Activated CD4-positive, CD25-positive, alpha-beta regulatory T cell (primary cell): Measurements from ENCODE around the gene BHLHE41.

Experiments used
- DNase-seq, 4 experiments: peaks; one replicate each; lab custom pipeline; 2025; lab: John Stamatoyannopoulos, UW

The BHLHE41 gene

DNA sequence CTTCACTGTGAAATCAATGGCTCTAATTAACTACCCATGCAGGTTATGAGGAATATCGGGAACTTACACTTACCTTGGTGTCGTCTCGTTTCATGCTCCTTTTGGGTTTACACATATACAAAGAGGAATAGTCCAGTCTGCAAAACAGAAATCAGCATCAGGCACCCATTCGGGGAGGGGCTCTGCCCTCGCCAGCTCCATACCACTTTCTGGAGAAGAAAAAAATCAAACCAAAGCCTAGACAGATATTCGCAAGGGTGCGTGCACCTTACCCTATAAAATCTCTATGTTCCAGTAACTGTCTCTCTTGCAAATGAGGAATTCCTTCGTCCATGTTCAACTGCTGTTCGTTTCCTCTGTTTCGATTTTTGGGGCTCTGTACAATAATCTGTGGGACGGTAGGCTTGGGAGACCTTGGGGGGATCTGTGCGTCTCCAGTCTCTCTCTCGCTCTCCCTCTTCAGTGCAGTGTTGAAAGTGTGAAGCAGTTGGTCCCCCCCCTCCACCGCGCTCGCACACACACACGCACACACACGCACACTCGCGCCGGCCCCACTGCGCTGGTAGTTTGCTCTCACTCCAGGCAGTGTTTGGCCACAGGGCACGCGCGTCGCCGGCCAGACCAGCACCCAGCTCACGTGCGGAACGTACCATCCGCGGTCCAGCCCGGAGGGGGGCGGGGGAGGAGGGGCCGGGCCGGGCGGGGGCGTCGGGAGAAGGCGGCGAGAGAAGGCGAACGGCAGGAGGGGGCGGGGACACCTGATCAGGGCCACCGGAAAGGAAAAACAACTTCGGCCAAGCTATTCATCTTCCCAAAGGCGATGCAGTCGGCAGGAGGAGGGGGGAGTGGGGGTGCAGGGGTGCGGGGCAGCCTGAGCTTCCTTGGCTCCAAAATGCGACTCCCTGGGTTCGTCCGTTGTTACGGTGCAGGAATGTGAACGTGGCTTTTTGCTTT lies at the start of gene BHLHE41:
Gene BHLHE41 (minus strand): TSS at position 592 of the 954 bp plus-strand sequence. CDS start 258 bp downstream, at position 334.
- no peak for DNase-seq

DNA sequence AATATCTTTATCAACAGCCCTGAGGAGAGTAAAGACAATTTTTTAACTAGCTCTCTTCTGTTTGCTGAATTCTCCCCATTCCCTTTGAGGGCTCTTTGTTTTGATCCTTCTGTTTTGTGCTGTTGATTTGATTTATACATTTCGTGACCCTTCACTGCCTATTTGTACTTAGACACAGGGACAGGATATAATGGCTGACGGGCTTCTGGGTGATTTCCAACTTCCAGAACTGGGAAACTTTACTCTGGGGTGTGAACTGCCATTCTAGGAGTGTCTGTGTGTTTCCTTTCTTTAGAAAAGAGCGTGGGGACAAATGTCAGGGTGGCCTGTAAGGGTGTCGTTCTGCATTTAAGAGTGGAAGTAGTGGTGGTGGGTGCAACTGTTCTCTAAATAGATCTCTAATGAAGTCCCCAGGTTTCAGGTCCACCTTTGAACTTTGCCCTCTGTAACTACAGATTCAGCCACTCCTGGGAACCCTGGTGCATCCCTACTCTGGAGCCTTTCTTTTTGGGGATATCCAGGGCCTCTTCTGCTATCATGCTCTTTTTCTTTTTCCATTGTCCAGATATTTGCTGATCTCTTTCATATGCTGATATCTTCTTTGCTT lies 48.2 kb upstream of the BHLHE41 start:
- no peak for DNase-seq

DNA sequence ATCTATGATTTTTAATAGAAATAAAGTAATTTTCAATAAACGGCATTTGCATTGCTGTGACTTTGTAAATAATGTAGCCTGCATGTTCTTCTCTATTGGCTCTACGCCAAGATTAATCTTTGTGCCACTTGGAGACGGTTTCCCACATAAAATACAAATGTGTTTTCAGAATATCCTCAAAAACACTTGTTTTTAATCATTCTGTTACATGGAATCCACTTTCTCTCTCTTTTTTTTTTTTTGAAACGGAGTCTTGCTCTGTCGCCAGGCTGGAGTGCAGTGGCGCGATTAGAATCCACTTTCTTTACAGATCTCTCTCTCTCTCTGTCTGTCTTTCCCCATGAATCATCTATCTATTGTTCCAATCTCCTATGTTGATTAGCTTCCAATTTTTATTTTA lies 47.7 kb upstream of the BHLHE41 start:
- DNase-seq: no peak

DNA sequence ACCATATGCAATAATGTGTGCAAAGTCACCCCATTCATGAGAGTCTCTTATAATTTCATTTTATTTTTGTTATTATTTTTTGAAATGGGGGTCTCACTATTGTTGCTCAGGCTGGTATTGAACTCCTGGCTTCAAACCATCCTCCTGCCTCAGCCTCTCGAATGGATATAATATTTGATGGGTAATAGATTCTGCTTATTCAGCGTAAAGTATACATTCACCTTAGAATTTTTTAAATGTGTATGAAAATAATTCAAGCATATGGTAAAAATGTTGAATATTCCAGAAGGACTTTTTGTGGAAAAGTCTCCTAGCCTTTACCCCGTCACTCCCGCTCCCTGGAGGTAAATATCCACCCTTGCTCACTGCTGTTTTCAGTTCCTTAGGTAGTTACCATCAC lies 47.2 kb upstream of the BHLHE41 start:
- no peak for DNase-seq

DNA sequence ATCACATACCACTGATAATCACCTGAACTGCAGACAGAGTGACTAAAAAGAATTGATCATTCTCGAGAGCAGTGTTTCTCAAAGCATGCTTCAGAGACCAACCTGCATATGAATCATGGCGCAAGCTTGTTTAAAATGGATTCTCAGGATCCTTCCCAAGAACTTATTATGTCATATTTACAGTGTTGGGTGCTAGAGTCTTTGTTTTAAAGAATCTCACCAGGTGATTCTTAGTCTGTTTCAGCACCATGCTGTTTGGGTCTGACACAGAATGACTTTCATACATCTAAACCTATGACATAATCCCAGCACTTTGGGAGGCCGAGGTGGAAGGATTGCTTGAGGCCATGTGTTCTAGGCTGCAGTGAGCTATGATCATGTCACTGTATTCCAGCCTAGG lies 39.3 kb upstream of the BHLHE41 start:
- DNase-seq: no peak

DNA sequence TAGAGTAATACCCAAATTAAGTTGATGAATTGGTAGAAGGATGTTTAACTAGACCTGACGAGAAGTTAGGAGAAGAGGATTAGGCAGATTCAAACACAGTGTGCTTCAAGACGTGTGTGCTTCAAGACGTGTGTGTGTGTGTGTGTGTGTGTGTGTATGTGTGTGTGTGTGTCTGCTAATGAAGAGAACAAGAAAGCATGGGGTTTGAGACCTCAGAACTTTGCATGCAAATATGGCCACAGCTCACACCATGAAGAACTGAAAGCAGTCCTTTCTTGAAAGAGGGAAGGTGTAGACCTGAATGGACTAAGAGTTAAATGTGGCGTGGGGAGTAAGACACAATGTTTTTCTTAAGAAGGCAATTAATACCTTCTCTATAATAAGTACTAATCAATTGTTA lies 38.1 kb upstream of the BHLHE41 start:
- no peak for DNase-seq

DNA sequence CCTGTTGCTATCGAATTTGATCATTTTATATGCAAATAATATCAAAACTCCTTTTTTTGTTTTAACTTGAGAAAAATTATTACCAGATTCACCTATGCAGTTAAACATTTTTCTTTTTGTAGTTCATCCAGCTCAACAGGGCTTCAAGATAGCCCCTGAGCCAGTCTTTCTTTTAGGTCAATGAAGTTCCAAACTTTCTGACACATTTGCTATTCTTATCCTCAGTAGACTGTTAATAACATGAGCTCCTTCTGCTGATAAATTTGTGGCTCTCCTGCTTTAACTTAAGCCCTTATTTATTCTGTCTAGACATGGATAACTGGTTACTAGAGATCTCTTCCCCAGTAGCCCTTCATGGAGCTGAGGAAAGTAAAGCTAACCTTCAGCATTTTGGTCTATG lies 37.3 kb upstream of the BHLHE41 start:
- no peak for DNase-seq

DNA sequence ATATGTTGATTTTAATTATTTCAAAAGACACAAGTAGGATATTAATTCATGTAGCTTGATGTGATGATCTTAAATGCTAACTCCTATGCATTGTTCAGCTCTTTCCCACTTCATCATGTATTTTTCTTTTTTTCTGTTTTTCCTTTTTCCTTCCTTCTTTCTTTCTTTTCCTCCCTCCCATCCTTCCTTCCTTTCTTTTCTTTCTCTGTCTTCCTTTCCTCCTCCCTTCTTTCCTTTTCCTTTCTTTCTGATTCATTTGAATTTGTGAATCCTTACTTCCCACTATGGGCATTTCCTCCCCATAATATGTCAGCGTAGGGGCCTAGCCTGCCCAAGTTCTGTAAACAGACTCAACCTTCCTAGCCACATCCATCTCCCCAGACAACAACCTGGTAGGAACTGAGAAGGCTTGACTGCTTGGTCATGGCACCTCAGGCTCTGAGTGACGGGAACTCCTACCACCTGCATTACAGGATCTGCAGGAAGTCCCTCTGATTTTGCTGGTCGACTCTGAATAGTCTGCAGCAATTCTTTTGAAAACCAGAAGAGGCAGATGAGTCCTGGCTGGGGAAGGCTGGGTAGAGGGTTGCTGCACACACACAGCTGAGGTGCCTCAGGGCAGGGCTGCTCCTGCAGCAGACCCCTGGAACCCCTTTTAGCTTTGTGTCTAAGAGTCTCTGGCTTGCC lies 33.4 kb upstream of the BHLHE41 start:
- DNase-seq: no peak

DNA sequence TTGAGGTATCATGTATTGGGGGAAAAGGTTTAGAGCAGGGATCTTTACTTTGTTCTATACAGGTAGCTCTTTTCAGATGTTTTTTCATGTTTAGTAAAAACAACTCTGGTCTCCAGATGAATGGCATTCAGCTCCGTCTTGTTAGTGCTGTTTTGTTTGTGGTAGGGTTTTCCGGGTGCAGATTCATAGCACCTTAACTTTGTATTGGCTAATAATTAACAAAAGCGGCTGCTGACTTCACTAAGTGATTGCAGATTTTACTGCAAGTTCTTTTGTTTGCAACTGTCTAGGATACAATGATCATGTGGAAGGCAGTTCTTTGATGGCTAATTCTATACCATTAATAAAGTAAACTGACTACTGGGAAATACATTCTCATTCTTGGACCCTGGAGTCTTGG lies 32.2 kb upstream of the BHLHE41 start:
- DNase-seq: no peak

DNA sequence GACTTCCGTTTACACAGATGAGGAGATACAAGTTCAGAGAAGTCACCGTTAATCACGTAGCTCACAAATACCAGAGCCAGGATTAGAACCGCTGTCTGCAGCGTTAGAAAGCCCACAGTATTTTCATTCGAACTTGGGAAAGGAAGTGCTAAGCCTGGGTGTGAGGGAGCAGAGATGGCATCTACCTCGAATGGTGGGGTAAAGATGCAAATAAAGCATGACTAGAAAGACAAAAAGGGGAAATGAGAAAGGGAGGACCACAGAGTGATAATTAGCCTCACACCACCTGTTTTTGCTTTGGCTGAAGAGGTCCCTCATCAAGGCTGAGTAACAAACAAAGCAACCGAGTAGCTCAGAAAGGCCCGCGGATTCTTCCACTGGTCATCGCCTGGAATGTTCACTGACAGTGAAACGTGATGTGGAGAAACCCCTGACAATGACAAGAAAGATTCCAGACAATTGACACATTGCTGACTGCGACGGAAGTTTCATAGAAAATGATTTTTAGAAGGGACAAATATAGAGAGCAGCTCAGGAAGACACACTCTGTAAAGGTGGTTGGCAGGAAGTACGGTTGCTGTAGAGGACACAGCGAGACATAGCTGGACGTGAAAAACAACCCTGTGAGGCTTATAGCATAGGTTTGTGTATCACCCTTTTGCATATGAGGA lies 31.5 kb upstream of the BHLHE41 start:
- no peak for DNase-seq

DNA sequence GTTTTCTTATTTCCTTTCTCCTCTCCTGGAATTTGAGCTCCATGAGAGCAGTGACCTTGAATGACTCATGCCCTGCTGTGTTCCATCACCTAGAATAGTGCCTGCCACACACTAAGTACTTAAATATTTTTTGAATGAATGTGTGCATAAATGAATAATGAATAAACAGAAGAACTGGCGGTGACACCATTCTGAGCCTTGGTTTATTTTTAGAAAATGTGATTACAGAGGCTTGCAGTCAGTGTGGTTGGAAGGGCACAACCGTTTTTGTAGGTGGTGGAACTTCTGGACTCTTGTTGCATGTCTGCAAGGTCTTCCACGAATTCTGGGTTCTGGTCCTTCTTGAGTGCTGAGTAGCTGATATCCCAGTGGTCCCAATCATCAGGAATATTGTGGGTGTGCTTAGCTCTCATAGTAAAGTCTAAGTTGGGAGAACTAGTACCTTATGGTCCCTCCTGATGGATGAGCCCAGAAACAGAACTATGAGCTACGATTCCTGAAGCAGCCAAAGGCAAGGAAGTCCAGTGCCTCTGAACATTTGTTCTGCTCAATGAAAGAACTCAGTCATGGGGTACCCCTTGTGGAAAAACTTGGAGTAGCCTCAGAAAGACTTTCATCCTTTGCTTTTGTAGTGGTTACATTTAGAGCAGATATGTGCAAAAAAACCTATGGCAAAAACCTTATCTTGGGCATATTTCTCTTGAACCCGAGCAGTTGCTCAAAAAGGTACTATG lies 28.8 kb upstream of the BHLHE41 start:
- no peak for DNase-seq

DNA sequence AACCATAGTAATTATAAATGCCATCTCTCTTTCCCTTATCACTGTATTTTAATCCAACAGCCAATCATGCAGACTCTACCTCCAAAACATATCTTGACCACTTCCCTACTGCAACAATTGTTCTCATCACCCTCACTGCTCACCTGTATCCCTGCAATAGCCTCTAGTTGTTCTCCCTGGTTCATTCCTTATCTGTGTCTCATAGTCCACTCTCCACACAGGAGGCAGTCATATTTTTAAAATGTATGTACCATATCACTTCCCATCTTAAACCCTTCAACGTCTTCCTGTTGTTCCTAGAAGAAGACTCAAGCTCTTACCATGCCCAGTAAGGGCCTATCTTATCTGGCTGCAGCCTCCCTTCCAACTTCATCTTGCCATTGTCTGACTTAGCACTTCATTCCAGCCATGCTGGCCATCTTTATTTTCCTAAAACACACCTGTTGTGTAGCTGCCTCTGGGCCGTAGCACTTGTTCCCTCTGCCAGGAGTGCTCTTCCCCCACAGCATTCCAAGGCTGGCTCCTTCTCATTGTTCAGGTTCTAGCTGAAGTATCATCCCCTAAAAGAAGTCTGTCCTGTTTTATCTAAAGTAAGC lies 27.8 kb upstream of the BHLHE41 start:
- no peak for DNase-seq

DNA sequence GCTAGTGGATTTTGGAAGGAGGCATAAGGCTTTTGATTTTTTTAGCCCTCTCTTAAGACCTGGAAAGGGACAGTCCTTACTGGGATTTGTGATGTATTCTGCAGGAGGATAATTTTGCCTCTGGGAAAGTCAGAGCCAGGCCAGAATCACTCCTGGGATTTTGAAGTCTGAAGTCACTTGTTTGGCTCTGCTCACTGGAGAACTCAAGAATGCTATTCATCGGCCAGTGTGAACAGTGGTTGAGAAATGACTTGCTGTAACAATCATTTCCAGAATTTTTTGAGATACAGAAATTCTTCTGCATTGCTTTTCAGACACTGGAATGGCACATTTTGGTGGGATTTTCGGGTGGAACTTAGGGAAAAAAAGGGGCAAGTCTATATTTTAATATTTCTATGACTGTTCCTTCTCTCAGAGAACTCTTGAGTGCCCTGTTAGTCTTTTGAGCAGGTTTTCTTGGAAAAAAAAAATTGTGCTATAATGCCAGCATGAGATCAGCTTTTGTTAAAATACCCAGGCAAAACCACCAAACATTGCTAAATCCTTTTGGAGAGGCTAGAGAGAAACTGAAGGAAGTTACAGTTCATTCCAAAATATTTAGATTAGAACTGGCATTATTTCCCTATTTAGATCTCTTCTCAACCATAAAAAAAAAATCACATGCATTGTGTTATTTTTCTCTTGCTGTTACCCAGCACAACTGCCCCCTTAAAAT lies 26.1 kb upstream of the BHLHE41 start:
- DNase-seq: no peak

DNA sequence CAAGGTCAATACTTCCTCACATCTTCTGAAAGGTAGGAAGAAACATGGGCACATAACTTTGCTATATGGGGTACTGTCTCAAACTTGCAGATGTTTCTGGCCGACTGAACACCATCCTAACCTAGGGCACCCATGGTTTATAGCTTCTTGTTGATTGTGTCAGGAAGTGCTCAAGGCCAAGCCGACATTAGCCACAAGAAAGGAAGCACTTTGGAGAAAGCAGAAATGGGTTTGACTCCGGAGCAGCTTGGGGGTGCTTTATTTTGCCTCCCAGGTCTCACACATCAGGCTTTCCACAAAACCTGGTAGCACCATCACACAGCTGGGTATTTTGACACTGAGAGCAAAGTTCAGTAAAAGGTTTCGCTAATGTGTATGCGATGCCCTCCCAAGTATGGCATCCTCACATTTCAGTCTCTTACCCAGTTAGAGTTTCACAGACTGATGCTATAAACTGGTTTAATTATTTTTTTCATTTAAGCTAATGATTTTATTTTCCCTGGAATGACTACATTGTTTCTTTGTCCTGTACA lies 25.2 kb upstream of the BHLHE41 start:
- DNase-seq: no peak

DNA sequence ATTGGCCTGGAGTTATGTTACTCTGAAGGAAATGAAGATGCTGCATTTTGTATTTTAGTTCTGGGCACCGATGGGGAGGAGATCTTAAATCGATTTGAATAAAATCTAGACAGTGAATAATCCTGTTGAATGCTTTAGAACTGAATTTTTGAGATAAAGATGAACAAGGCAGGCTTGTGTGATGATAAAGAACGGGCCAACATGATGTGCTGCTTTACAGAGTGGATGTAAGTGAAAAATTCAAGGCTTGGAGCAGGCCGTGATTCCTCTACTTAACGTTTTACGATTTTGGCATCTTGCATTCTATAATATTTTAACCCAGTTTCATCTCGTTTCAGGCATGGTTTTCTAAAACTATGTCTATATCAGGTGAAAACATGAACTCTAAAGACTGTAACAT lies 23.5 kb upstream of the BHLHE41 start:
- DNase-seq: no peak

DNA sequence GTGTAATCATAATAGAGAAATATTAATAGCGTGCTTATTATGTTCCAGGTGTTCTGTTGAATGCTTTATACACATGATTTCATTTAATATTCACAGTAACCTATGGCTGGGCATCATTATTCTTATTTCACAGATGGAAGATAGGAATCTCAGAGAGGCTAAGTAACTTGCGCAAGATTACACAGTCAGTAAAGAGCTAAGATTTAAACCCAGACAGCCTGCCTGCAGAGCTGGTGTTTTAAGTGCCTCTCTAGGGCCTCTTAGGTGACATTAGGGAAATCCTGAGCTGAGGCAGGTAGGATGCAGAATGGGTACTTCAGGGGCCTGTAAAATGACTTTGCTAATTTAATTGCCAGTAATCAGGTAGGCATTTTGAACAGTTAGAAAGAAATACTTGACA lies 18.5 kb upstream of the BHLHE41 start:
- DNase-seq: no peak

DNA sequence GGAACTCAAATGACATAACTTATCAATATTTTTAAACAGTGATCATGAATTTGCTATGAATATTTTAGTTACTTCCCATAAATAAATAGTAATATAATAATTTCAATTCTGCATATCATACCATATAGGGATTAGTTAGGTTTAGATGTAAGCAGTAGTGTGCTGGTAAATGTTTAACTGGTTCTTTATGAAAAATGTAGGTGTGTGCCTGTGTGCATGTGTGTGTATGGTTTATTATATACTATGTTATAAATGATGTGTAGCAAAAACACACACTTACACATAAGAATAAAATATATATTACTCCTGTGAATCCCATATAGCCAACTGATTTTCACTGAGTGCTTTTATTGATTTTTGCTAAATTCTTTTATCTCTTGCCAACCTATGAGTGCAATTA lies 14.0 kb upstream of the BHLHE41 start:
- no peak for DNase-seq

DNA sequence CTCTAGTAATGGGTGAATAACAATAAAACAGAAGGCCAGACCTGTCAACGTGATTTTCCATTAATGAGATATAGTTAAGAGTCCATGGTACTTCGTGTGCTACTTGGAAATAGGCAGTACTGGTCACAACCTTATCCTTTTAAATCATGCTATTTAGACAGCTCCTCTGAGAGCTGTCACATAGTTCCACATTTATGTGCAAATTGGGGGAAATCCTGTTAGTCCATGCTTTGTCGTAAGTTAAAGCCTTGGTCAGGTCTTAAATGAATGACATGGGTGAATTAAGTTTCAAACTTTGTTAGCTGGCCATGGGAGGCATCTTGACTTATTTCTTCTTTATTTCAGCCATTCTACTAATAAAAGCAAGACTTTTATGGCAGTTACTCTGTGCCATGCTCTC lies 11.9 kb upstream of the BHLHE41 start:
- no peak for DNase-seq

DNA sequence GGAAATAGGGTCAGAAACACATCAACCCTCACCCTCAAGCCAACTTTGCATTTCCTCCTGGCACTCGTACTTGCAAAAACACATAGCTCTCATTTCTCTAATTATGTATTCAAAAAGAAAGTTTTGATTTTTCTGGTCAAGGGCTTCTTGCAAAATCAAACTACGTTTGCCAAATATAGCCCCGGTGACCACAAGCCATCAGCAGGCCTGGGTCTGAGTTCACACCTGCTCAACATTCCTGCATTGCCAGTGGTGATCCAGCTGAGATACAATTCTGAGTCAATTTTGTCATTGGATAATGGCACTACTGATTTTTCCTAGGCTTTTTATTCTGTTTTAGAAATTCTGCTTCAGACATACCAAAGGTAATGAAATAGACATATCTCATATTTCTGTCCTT lies 10.7 kb upstream of the BHLHE41 start:
- DNase-seq: no peak

DNA sequence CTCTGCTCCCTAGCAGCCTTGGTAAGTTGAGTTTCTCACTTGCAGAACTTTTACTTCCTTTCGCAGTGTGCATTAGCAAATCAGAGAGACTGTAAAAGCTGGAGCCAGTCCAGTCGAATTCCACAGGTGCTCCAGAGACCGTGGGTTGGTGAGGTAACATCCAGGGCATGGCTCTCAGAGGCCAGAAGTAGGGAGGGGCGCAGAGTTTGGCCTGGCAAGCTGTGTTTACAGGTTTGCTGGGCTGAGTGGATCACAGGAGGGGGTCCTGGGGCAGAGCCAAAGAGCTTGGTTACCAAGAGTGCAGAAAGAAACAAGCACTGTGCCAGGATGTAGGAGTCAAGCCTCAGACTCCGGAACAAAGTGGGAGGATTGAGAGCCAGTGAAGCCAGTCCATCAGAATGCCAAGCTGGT lies 10.2 kb upstream of the BHLHE41 start:
- no peak for DNase-seq
